Panc1 (cell line): ENCODE data around the gene COPS7A. TPM values are rescaled to one million over a fixed set of nuclear protein-coding genes. Genes with fewer than 3 reads are reported as not detected.

Source experiments
- ATAC-seq: fragments of 200-7000 bp; cut with Tn5 transposase; 2 replicates; pipeline ENCODE4 v1.9.1; 2020; ENCODE audit warnings: mild to moderate bottlenecking, moderate library complexity
- BruUV-seq: library from RNA; stranded (reverse); fragments of 400-500 nt; replicated peaks from 2 replicates; lab custom pipeline; 2021; lab: Mats Ljungman, UMichigan
- CTCF ChIA-PET: fragments of 300-600 bp; sonication (Branson Sonifier 250); formaldehyde crosslinking; loops from one replicate; lab custom pipeline; 2022; ENCODE audit warnings: antibody characterized with exemption; lab: Charles Lee
- POLR2A ChIA-PET: fragments of 300-600 bp; sonication (Branson Sonifier 250); formaldehyde crosslinking; loops from one replicate; lab custom pipeline; 2022; ENCODE audit warnings: antibody characterized with exemption; lab: Charles Lee
- DNase-seq: peaks from one replicate; pipeline ENCODE4 v3.0.0-alpha.2; 2010; ENCODE audit warnings: low read depth, low spot score
- H3K27ac ChIP-seq: 2 replicates; pipeline ENCODE4 v1.5.1; 2011; ENCODE audit warnings: mild to moderate bottlenecking, low read length, inconsistent platforms
- H3K27me3 ChIP-seq: fragments of 200-500 bp; sonication (Bioruptor generic); 2 replicates; pipeline ENCODE4 v1.6.0; 2014; ENCODE audit warnings: low read length, inconsistent platforms; ENCODE audit not compliant: control insufficient read depth, insufficient read depth
- H3K36me3 ChIP-seq: fragments of 200-500 bp; sonication (Bioruptor generic); 2 replicates; pipeline ENCODE4 v1.5.1; 2014; ENCODE audit warnings: inconsistent platforms, mild to moderate bottlenecking, low read length, moderate library complexity; ENCODE audit not compliant: control insufficient read depth, insufficient read depth
- H3K4me1 ChIP-seq: 2 replicates; pipeline ENCODE4 v1.5.1; 2011; ENCODE audit warnings: inconsistent platforms, mild to moderate bottlenecking, low read length, moderate library complexity; ENCODE audit not compliant: control insufficient read depth, insufficient read depth
- H3K4me3 ChIP-seq, 2 experiments: 2 replicates each; pipeline ENCODE4 v1.5.1; 2011 to 2012; ENCODE audit warnings: low read depth in 2 of 2, low read length in 2 of 2, mild to moderate bottlenecking in 2 of 2, inconsistent platforms in 1 of 2, moderate library complexity in 1 of 2
- H3K9me3 ChIP-seq: fragments of 200-500 bp; sonication (Bioruptor generic); 2 replicates; pipeline ENCODE4 v1.5.1; 2014; ENCODE audit warnings: low read depth, mild to moderate bottlenecking, inconsistent platforms, low read length, moderate library complexity; ENCODE audit not compliant: control insufficient read depth, insufficient read depth
- CTCF ChIP-seq: fragments of 450-650 bp; IDR thresholded peaks from 2 replicates; pipeline ENCODE4 v1.5.1; 2017; ENCODE audit warnings: mild to moderate bottlenecking
- POLR2AphosphoS5 ChIP-seq: IDR thresholded peaks from 2 replicates; pipeline ENCODE4 v1.6.1; 2012; ENCODE audit warnings: mild to moderate bottlenecking, low read depth, low read length, moderate library complexity
- REST ChIP-seq, 2 experiments: IDR thresholded peaks; 2 replicates each; pipeline ENCODE4 v1.6.1; 2011 to 2012; ENCODE audit warnings: low read depth in 2 of 2, control low read depth in 1 of 2, low read length in 1 of 2, mild to moderate bottlenecking in 1 of 2, moderate library complexity in 1 of 2; ENCODE audit not compliant: insufficient read depth in 1 of 2
- SIN3A ChIP-seq: IDR thresholded peaks from 2 replicates; pipeline ENCODE4 v1.6.1; 2012; ENCODE audit warnings: low read depth, mild to moderate bottlenecking, low read length, moderate library complexity, borderline replicate concordance; ENCODE audit not compliant: insufficient read depth
- TCF7L2 ChIP-seq: IDR thresholded peaks from 2 replicates; pipeline ENCODE4 v1.6.1; 2011; ENCODE audit warnings: mild to moderate bottlenecking, low read depth, low read length, inconsistent platforms
- in situ Hi-C: cut with HindIII; loops from 2 replicates; pipeline ENCODE4 v1.10.0; 2016; ENCODE audit warnings: low sequenced_read_pairs, low pct_unique_long_range_greater_than_20kb
- intact Hi-C: fragments of 100-400 bp; cut with micrococcal nuclease; formaldehyde crosslinking; loops from one replicate; pipeline ENCODE4 v1.10.0; 2022; ENCODE audit not compliant: unreplicated experiment
- total RNA-seq: library from RNA; stranded (reverse); gene quantifications from one replicate; pipeline ENCODE4 v1.2.1, GENCODE V29; 2021; ENCODE audit not compliant: unreplicated experiment

COPS7A gene
- total RNA-seq, 1 experiment from 2014 or later, result 37.5 TPM

GRCh38 chr12:6691473-6691872 lies 32.4 kb upstream of the COPS7A start:
- peaks cover 14% of the 10 kb centered on the region for H3K4me1 ChIP-seq
- no peaks in the 10 kb centered on the region for H3K9me3 ChIP-seq
- in situ Hi-C loops, result no loop called here
- H3K27ac ChIP-seq, result no peak overlapping the region
- H3K27me3 ChIP-seq, result no peaks in the 10 kb centered on the region
- ChIA-PET CTCF (no interaction called here), POLR2A (interaction anchor here (0.5 to 0.6 kb wide), 2 partner anchors 119 to 157 kb away, joined by 3 to 8 read pairs; partner anchors contain the start of gene GAPDH)
- no TSS peak for BruUV-seq
- peaks cover 4% of the 10 kb centered on the region; the same call in 1 of the 2 replicates for H3K36me3 ChIP-seq
- H3K4me3 ChIP-seq, result no peak overlapping the region
- DNase-seq, result no peak
- no peak for ATAC-seq
- TF ChIP-seq TCF7L2, result no peak
- no peak for TF ChIP-seq REST (IDR thresholded peaks at IDR 0.05; ENCODE audit: insufficient read depth in 1 of 2, low read depth in 2 of 2, low read length in 1 of 2)
- TF ChIP-seq SIN3A, result no peak
- intact Hi-C loops, result no loop called here

- intact Hi-C loops, result no loop called here
- Histone ChIP-seq H3K27me3 (no peaks in the 10 kb centered on the region), H3K9me3 (no peaks in the 10 kb centered on the region), H3K27ac (no peak overlapping the region), H3K36me3 (peaks cover 4% of the 10 kb centered on the region; the same call in 1 of the 2 replicates), H3K4me3 (no peak overlapping the region), H3K4me1 (peaks cover 6% of the 10 kb centered on the region)
- DNase-seq, result no peak
- ChIA-PET CTCF (interaction anchor here (0.6 kb wide), 1 partner anchor 13 kb away, joined by 3 read pairs; no protein-coding TSS in a partner anchor), POLR2A (interaction anchor here (0.5 kb wide), 1 partner anchor 11 kb away, joined by 7 read pairs; no protein-coding TSS in a partner anchor)
- ATAC-seq, result no peak
- TF ChIP-seq TCF7L2, result no peak
- TF ChIP-seq POLR2AphosphoS5, result no peak
- TF ChIP-seq CTCF, result no peak
- no peak for TF ChIP-seq REST (IDR thresholded peaks at IDR 0.05; ENCODE audit: insufficient read depth in 1 of 2, low read depth in 2 of 2, low read length in 1 of 2)
- TF ChIP-seq SIN3A, result no peak
- BruUV-seq, result no TSS peak
- in situ Hi-C loops, result no loop called here
Observed at GRCh38 chr12:6692888-6693287, 31.0 kb upstream of the COPS7A start.
